ENCODE results near the gene CPA2. TPM values are rescaled to one million over a fixed set of nuclear protein-coding genes. Genes with fewer than 3 reads are reported as not detected.
"Not testable (repeated sequence)": the region's sequence is repeated elsewhere in the genome, so short reads cannot be mapped to it uniquely, and the experiment has no call there.

Gene CPA2
- total RNA-seq, 1 experiment from 2014 or later, result 0.59 TPM

DNA sequence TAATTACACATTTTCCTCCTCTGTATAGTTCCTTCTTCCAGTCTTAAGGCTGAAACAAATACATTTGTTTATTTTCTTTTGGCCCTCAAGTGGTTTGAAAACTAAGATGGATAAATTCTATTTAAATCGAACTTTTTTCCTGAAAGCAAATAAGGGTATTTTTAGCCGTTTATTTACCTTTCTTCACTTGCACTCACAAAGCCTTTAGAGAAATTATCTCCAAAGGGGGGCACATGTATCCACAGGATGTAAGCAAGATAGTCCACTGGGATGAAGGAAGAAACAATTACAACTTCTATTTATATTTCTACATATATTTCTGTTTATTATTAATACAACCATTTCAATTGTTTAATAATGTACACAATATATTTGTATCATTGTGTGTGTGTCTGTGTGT lies 36.5 kb downstream of the CPA2 start:
- DNase-seq (ENCODE audit: extremely low read depth, low read depth), result no peak

DNA sequence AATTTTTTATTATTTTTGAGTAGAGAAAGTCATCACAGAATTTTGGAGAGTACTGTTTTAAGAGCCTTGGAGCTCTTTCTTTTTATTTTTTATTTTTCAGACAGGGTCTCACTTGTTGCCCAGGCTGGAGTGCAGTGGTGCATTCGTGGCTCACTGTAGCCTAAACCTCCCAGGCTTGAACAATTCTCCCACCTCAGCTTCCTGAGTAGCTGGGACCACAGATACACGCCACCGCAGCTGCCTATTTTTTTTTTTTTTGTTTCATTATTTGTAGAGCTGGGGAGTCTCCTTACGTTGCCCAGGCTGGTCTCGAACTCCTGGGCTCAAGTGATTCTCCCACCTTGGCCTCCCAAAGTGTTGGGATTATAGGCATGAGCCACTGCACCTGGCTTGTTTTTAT lies 36.9 kb downstream of the CPA2 start:
- no peak for DNase-seq (ENCODE audit: extremely low read depth, low read depth)

- DNase-seq (ENCODE audit: extremely low read depth, low read depth), result no peak
Measured at GRCh38 chr7:130303982-130304381, 37.3 kb downstream of the CPA2 start.

DNA sequence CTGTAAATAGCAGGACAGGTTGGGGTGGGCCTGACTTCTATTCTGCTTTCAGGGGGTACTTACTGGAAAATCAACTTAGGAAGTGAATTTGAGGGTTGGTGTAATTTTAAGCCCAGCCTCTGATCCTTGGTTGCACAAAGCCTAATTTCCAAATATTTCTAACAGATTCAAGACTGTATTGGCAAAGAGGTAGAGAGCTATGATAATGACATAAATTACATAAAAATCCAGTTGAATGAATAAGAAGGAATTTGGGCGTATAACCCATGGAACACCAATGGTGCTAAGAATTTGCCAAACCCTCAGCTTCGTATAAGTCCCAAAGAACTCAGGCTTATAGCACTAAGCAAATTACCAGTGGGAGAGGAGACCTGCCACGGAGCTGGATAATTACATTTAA lies 38.2 kb downstream of the CPA2 start:
- DNase-seq (ENCODE audit: extremely low read depth, low read depth), result no peak

- no peak for DNase-seq (ENCODE audit: extremely low read depth, low read depth)
Measured at GRCh38 chr7:130305433-130306042, 38.9 kb downstream of the CPA2 start.

- DNase-seq (ENCODE audit: extremely low read depth, low read depth), result no peak
Measured at GRCh38 chr7:130309986-130310385, 43.3 kb downstream of the CPA2 start.

DNA sequence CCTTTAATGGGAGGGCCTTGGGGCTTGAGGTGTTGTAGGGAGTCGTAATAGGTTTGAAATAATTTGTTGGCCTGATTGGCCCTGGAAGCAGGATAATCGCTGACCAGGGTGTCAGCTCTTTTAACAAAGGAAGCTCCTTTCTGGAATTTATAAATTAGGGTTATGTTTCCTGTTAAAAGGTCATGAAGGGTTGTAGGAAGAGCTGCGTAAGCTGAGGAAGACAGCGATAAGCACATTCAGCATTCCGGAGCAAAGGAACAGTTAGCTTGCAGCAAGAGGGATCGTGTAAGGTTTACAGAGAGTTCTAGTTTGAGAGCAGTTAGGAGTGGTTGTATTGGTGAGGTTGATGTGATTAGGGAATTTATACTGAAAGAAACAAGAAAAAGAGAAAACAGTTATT lies 47.6 kb downstream of the CPA2 start:
- DNase-seq (ENCODE audit: extremely low read depth, low read depth), result no peak

DNA sequence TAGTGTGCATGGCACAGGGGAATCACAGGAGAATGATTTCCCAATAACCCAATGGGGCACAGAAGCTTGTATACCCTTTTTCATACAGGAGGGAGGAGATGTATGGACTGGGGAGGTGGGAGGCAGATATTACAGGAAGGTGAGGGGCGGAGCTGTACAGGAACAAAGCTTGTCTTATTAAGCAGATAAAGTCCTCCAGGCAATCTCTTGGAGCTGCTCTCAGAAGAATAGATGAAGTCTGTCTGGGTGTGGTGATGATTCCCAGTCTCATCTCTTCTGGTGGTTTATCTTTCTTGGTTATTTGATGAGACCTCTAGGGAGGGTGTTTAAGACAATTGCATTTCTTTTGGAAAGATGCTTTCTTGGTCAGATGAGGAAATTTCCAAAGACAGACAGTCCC lies 52.9 kb downstream of the CPA2 start:
- no peak for DNase-seq (ENCODE audit: extremely low read depth, low read depth)

DNA sequence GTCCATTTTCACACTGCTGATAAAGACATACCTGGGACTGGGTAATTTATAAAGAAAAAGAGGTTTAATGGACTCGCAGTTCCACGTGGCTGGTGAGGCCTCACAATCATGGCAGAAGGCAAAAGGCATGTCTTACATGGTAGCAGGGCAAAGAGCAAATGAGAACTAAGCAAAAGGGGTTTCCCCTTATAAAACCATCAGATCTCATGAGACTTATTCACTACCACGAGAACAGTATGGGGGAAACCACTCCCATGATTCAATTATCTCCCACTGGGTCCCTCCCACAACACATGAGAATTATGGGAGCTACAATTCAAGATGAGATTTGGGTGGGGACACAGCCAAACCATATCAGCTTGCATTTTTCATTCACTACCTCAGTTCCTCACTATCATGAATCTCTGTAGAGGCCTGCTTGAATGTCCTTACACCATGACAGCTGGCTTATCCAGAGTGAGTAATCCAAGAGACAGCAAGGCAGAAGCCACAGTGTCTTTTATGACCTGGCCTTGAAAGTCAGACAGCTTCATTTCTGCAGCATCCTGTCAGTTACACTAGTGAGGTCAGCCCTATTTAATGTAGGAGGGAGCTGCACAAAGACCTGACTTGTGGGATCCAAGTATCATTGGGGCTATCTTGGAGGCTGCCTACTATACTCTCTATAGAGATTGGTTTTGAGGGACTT lies 55.0 kb downstream of the CPA2 start:
- not testable (repeated sequence) for DNase-seq (ENCODE audit: extremely low read depth, low read depth)

GRCh38 chr7:130322615-130323014 lies 56.0 kb downstream of the CPA2 start:
- DNase-seq (ENCODE audit: extremely low read depth, low read depth), result no peak

DNA sequence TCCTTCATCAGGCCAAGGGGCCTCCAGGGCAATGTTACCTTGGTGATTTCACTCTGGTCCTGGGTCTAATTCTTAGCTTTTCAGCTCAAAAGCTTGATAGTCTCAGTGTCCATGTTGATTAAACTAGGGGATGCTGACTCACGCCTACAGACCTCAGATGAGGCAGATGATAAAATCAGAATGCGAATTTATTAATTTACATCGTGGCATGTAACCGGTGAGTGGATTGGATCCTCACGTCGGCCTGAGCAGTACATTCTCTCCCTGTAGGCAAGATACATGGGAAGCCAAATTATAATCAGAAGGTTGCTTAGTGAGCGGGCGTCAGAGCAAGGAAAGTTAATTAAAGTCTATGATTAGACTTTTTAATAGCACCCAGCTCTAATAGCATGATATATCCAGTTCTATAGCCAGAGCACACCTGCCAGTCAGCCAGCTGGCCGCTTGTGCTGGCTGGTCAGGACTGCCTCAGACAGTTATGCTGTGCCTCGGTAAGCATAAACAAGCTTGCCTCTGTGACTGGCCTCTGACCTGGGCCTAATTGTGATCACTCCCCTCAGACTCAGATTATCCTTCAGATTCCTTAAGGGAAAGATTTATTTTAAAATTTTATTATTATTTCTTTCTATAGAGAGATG lies 57.8 kb downstream of the CPA2 start:
- no peak for DNase-seq (ENCODE audit: extremely low read depth, low read depth)

DNA sequence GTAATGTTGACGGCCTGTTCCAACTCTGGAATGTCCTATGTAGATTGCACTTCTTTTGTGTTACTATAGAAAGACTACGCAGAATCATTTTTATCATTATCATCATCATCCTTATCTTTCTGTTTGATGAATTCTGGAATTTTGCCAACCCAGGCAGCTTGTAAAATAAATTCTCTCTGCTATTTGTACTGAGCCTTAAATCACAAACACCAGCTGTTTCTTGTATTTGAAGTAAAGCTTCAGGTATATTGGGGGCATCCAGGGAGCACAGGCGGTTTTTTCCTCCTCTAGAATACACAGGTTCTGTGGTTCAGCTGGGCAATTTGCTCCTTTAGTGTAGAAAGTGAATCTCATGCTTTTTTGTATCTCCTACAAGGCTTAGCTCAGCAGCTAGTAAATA lies 63.0 kb downstream of the CPA2 start:
- DNase-seq (ENCODE audit: extremely low read depth, low read depth), result no peak

GRCh38 chr7:130332259-130333053 lies 65.8 kb downstream of the CPA2 start:
- no peak for DNase-seq (ENCODE audit: extremely low read depth, low read depth)

GRCh38 chr7:130333832-130334231 lies 67.2 kb downstream of the CPA2 start:
- DNase-seq (ENCODE audit: extremely low read depth, low read depth), result no peak

- no peak for DNase-seq (ENCODE audit: extremely low read depth, low read depth)
Measured at GRCh38 chr7:130334274-130334673, 67.6 kb downstream of the CPA2 start.

DNA sequence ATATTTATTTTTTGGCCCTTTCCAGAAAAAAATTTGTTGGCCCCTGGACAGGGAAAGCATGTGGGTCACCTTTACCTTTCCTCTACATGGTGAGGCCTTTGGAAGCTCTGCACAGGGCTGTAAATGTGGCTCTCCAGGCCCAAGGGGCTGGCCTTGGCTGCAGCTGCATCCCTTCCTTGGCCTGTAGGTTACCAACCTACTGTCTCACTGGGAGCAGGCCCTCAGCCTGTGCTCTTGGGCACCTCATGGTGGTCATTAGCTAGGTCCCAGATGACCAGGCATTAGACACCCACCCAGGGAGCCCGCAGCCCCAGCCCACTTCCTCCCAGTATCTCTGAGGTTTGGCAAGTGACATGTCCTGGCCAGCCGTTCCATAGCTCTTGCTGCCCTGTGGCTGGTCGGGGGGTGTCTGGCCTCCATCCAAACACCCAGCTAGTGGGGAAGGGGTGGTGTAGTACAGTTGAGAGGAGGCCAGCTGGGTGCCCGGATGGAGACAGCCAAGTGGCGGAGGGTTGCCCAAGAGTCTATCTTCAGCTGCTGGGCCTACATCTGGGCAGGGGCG lies 70.8 kb downstream of the CPA2 start:
- DNase-seq (ENCODE audit: extremely low read depth, low read depth), result no peak

GRCh38 chr7:130338233-130338632 lies 71.6 kb downstream of the CPA2 start:
- DNase-seq (ENCODE audit: extremely low read depth, low read depth), result no peak
